Mesenteric fat pad (tissue), 1 donor: Measurements from ENCODE around the gene SP6. TPM values are rescaled to one million over a fixed set of nuclear protein-coding genes. Genes with fewer than 3 reads are reported as not detected.
A peak's percentile ranks its signal among the peaks of the same experiment; 100 is the strongest.

ENCODE experiments used
- DNase-seq: peaks from one replicate; pipeline ENCODE4 v3.0.0-alpha.2; 2020; ENCODE audit warnings: low spot score
- total RNA-seq: library from RNA; stranded (reverse); fragmentation: NEBNext Ultra II Directional; extraction: Animal tissue kit (Norgen Biotek cat#: 25700); gene quantifications from one replicate; pipeline ENCODE4 v1.2.1, GENCODE V29; 2021
- donor health status: DM: yes; HTN: yes; CAD: no.

Gene SP6
- total RNA-seq, 1 donor from 2014 or later, result 1.9 TPM

DNA sequence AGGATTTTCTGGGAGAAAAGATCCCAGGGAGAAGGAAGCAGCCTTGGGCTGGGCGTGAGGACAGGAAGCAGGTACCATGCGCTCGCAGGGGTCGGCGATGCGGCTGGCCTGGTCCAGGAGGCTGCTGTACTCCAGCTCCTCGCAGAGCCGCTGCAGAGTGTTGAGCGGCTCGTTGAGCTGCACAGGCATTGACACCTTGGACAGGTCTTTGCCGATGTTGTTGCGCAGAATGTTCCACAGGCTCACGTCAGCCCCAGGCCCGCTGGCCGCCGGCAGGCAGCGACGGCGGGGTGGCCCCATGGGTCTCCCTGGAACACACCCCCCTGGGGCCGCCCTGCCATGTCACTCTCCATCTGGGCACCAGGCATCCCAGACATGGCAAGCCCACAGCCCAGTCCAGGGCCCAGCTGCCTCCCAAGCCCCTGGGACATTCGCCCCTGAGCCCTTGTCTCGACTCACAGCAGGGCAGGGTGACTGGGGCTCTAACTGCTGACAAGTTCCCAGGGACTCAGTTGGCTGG is 37.4 kb downstream of the SP6 start:
- no peak for DNase-seq

GRCh38 chr17:47813077-47813476 is 37.9 kb downstream of the SP6 start:
- DNase-seq, result peak; percentile 87

DNA sequence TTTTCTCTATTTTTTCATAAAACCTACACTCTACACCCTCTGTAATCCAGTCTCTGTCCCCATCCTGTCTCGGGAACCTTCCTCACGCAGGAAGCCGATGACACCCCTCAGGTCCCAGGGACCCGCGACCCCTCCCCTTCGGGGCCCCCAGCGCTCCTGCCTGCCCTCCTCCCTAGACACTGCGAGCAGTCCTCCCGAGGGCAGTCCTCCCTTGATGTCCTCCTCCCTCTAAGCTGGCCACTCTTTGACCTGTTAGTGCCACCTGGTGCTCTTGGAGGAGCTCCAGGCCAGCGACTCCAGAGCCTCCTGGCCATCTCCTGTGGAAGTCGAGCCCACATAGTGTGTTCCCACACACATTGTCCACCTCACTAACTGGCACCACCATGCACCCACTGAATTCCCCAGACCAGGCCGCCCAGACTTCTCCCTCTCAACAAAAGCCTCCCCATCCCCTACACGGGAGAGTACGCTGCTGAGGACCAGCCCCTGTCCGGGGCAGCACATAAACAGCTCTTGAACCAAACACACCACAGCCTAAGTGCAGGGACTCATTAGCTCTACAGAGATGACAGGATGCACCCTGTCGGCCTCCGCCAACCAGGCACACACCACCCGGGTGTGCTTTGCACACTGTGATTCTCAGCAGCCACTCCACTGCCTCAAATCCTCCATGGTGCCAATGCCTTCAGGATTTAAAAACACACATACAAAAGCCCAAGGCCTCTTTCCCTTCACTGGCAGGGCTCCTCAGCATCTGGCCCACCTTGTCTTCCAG is 38.6 kb downstream of the SP6 start:
- DNase-seq, result peak; percentile 65

DNA sequence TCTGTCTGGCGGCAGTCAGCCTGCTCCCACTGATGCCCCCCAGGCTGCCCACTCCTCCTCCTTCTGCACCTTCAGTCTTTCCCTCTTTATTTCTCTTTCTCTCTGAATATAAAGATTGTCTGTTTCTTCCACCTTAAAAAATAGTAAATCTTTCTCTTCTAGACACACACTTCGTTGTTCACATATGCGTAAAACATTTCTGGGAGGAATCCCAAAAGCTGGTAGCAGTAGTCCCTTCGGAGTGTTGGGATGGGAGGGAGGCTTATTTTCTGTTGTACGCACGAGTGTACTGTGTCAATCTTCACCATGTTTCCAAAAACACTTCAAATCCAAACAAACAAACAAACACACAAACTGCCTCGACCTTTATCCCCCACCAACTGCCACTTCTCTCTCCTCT is 39.3 kb downstream of the SP6 start:
- no peak for DNase-seq

DNA sequence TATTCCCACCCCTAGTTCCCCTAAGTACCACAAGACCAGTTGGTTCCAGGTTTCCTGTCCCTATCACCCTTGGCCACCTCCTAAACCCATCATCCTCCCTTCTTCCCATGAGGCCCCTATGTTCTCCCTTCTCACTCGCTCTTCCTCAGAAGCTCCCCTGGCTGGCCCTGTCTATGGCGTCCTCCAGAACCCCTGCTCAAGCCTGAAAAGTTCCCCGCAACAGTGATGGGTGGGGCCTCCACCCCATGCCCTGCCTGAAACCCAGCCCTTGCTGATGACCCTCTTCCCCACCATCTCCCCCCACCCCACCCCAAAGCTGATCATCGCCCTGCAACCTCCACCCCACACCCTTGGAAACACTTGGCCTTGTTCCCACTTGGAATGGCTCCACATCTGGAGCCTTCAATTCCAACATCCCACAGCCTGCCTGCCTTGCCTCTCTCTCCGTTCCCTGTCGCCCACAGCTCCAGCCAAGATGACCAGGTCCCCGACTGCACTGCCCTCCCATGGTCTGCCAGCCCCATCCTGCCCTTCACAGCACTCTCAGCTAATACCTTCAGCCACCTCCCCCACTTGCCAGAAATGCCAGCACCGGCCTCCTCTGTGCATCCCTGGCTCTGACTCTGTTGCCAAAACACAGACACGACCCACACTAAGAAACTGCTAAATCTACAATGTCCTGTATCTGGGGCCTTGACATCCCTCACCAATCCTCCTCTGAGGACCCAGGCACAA is 39.9 kb downstream of the SP6 start:
- peak; percentile 81 for DNase-seq

DNA sequence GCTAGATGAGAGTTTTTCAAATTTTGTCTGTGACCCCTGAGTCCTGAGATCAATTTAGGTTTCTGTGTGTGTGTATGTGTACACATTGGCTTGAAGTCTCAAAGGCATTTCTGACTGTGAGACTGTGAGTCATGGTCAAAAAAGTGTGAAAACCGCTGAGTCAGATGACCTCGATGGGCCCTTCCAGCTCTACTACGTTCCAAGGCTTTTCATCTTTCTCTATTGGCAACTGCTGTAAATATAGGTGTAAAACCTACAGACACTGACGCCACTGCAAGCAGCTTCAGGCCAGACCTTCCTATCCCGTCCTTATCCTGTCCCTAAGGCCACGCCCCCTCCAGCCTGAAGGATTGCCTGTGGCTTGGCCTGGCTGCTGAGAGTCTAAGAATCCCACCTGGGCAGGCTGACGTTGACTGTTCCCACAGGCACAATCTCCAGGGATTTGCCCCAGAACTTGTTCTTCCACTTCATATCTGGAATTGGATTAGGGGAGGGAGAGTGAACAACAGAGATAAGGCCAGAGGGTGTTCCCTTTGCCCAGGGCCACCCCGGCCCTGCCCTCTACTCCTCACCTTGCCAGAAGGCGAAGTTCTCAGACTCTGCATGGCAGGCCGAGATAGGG is 40.7 kb downstream of the SP6 start:
- peak; percentile 90 for DNase-seq

- peak; percentile 88 for DNase-seq
Measured at GRCh38 chr17:47808830-47809480, 42.0 kb downstream of the SP6 start.

DNA sequence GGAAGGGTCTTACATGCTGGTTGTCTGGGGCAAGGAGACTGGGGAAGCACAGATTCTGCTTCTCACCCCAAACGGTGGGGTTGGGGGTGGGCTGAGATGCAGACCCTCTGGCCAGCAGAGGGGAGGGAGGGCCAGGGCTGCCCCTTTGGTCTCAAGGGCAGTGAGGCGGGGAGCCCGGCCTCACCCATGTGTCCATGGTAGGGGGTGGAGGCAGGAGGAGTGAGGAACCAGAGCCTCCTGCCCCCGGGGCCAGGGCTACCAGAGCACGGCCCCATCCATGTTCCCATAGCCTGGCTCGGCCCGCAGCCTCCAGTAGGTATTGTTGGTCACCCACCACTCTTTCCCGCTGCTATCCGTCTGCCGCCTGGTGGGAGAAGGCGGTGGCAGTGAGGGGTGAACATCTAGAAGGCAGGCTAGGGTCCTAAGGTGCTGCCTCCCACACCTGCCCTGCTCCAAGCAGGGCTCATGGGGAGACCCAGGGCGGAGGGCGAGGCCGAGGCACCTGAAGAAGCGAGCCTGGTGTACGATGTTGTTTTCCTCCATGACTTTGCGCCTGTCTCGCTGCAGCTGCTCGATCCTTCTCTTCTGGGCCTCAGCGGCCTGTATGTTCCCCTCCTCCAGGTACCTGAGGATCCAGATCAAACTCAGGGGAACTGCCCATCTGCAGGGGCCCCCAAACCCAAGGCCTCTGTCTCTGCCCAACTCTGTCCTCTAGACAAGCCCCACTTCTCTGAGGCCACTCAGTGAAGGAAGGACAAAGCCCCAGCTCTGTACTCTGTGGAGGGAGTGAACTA is 42.7 kb downstream of the SP6 start:
- peak; percentile 67 for DNase-seq

- DNase-seq, result peak; percentile 73
Measured at GRCh38 chr17:47807421-47807820, 43.5 kb downstream of the SP6 start.

DNA sequence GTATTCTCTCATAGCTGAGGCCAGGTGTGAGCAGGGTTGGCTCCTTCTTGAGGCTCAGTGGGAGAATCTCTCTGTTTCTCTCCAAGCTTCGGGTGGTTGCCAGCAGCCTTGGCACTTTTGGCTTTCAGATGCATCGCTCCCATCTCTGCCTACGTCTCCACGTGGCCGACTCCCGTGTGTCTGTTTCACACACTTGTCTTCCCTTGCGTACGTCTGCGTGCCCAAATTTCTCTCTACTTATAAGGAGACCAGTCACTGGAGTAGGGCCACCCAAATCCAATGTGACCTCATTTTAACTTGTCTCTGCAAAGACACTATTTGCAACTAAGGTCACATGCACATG is 44.1 kb downstream of the SP6 start:
- DNase-seq, result peak; percentile 69

DNA sequence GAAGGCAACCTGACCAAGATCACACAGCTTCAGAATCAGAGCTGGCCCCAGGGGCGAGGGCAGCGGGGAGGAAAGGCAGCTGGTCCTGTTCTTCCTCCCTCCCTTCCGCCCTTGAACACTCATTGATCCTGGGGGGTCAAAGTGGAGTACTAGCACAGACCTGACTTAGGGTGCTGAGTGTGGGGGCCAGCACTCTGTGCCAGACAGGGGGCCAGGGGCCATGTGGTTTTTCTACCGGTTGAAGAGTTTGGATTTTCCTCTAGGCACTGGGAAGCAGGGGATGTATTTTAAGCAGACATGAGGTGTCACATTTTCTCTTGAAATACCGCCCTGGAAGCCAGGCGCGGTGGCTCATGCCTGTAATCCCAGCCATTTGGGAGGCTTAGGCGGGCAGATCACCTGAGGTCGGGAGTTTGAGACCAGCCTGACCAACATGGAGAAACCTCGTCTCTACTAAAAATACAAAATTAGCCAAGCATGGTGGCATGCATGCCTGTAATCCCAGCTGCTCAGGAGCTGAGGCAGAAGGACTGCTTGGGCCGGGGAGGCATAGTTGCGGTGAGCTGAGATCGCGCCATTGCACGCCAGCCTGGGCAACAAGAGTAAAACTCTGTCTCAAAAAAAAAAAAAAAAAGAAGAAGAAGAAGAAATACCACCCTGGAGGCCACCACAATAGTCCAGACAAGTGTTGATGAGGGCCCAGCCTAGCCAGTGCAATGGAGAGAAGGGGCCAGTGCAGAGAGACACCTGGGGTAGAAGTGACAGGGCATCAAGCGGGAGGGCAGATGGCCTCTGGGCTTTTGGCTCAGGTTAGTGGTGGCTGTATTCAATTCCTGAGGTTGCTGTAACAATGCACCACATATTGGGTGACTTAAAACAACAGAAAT is 44.7 kb downstream of the SP6 start:
- peak; percentile 62 for DNase-seq

DNA sequence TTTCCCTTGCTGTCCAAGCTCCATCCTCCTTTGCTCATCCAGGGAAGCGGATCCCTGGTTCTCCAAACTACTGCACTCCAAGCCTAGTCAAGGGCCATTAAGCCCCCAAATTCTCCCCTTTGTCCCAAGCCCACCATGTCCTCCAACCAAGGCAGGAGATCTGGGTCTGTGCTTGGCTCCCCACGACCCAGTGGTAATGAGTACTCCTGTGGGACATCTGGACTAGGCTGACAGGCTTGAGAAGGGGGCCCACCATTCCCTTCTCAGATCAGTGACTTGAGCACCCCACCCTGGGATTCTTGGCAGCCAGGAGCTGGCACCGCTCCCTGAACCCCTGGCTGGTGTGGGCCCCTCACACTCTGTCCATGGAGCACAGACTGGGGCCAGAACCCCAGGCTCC is 46.5 kb downstream of the SP6 start:
- DNase-seq, result peak; percentile 62

GRCh38 chr17:47803751-47804150 is 47.2 kb downstream of the SP6 start:
- peak; percentile 75 for DNase-seq

- peak; percentile 57 for DNase-seq
Measured at GRCh38 chr17:47803201-47803600, 47.8 kb downstream of the SP6 start.

GRCh38 chr17:47802341-47803022 is 48.5 kb downstream of the SP6 start:
- DNase-seq, result peak; percentile 55

DNA sequence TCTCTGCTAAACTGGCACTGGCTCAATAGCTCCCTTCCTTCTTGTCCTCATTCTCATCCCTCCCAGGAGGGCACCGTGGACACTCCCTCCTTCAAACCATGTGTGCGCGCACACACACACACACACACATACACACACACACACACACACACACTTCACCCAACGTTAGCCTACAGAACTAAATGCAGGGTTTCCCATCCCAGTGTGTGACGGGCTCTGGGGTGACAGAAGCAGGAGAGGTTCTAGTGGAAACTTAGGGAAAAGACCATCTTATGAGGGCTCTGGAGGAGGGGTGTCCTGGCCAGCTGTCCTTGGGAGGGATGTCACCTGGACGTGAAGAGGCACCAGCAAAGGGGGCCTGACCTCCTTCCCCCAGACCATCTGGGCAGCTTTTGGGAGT is 49.1 kb downstream of the SP6 start:
- no peak for DNase-seq

DNA sequence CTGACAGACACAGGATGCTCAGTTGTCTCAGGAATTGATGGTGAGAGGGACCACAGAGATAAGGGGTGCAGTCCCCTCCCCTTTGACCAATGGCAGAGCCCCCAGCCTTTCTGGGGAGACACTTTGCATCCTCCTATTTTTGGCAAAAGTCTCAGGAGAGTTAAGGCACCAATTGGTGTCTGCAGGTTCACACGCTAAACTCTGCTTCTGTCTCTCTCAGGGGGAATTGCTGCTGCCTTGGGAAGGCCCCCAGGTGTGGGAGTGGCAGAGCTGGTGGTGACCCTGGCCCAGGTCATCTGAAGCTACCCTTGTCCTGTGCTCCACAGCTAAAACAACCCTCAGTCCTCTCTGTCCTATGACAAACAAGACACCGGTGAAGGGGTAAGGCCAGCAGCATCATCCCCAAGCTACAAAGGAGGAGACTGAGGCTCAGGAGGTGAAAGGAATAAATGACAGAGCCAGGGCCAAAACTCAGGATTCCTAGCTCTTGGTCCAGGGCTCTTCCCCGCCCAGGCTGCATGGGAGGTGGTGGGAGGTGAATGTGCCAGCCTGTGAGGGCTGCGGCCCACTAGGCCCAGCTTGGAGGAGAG is 49.7 kb downstream of the SP6 start:
- no peak for DNase-seq

DNA sequence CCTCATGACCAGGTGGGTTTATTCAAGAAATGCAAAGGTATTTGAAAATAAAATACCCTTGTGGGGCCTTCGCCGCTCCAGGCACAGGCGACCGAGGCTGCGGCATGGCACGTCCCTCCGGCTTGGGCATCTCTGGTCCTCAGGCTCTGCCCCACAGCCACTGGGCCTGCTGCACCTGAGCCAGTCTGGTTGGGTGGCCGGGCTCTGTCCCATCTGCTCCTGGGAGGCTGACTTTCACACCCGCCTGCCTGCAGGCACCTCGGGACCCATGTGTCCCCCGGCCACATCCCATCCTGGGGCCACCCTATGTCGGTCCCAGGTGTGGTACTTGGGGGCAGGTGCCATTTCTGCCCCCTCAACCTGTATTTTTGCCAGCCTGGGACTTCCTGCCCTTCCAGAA is 50.3 kb downstream of the SP6 start:
- peak; percentile 83 for DNase-seq

GRCh38 chr17:47797797-47798196 is 53.2 kb downstream of the SP6 start:
- DNase-seq, result no peak
